ENCODE measurements around the gene SPIRE2. TPM values are rescaled to one million over a fixed set of nuclear protein-coding genes. Genes with fewer than 3 reads are reported as not detected.

Gene SPIRE2
- total and polyA plus RNA-seq, 2 donors (not counting 1 experiment from before 2014, with no cell fraction given): 0.98 to 2.0 TPM

DNA sequence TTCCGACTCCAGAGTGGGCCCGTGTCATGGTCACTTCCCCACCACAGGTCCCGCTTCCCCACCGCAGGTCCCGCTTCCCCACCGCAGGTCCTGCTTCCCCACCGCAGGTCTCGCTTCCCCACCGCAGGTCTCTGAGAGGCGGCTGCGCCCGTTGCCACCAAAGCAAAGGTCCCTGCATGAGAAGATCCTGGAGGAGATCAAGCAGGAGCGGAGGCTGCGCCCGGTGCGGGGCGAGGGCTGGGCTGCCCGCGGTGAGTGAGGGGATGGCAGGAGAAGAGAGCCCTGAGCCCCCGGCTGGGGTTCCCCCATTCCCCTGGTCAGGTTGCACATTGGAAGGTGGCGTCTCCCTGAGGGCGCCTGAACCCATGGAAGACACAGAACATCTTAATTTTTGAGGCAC is 27.7 kb downstream of the SPIRE2 start:
- Histone ChIP-seq H3K4me3 (ENCODE audit: control extremely low read depth in 1 of 5, extremely low read depth in 1 of 5, insufficient read depth in 1 of 5, low read depth in 2 of 5, low read length in 4 of 5) (no peak overlapping the region), H3K4me2 (replicated peaks; ENCODE audit: low read depth, low read length, poor library complexity, severe bottlenecking) (no peak overlapping the region), H4K20me1 (ENCODE audit: control insufficient read depth, insufficient read depth, low read length, poor library complexity, severe bottlenecking) (no peaks in the 10 kb centered on the region), H3K4me1 (ENCODE audit: control insufficient read depth in 2 of 2, insufficient read depth in 2 of 2, low read length in 2 of 2) (peaks cover 0 to 7% of the 10 kb centered on the region in 2 donors), H3K27ac (ENCODE audit: low read length in 2 of 2) (no peak overlapping the region), H2AFZ (ENCODE audit: insufficient read depth, low read depth, low read length, poor library complexity, severe bottlenecking) (no peak overlapping the region), H3K36me3 (replicated peaks in 1 of 2; ENCODE audit: control extremely low read depth in 1 of 2, control insufficient read depth in 1 of 2, extremely low read depth in 1 of 2, insufficient read depth in 2 of 2, low read length in 1 of 2) (no peaks in the 10 kb centered on the region), H3K79me2 (ENCODE audit: control insufficient read depth, insufficient read depth, low read length) (no peaks in the 10 kb centered on the region), H3K9ac (ENCODE audit: low read length) (no peak overlapping the region), H3K9me3 (ENCODE audit: control extremely low read depth in 1 of 3, control insufficient read depth in 2 of 3, insufficient read depth in 1 of 3, low read length in 2 of 3) (no peaks in the 10 kb centered on the region), H3K27me3 (replicated peaks in 1 of 4; ENCODE audit: control extremely low read depth in 1 of 4, control insufficient read depth in 3 of 4, insufficient read depth in 4 of 4, low read length in 3 of 4) (peaks cover 0 to 4% (median 0%) of the 10 kb centered on the region in 4 experiments)
- TF ChIP-seq EZH2 (IDR thresholded peaks at IDR 0.05; ENCODE audit: borderline replicate concordance, insufficient read depth, low read depth, low read length, poor library complexity, severe bottlenecking): no peak
- TF ChIP-seq, protein P1, sequence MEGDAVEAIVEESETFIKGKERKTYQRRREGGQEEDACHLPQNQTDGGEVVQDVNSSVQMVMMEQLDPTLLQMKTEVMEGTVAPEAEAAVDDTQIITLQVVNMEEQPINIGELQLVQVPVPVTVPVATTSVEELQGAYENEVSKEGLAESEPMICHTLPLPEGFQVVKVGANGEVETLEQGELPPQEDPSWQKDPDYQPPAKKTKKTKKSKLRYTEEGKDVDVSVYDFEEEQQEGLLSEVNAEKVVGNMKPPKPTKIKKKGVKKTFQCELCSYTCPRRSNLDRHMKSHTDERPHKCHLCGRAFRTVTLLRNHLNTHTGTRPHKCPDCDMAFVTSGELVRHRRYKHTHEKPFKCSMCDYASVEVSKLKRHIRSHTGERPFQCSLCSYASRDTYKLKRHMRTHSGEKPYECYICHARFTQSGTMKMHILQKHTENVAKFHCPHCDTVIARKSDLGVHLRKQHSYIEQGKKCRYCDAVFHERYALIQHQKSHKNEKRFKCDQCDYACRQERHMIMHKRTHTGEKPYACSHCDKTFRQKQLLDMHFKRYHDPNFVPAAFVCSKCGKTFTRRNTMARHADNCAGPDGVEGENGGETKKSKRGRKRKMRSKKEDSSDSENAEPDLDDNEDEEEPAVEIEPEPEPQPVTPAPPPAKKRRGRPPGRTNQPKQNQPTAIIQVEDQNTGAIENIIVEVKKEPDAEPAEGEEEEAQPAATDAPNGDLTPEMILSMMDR (IDR thresholded peaks at IDR 0.05): no peak
- no peaks in the 10 kb centered on the region for H3K9me3 Mint-ChIP-seq (ENCODE audit: insufficient read depth)
- intact Hi-C loops (cut with micrococcal nuclease): no loop called here
- ChIA-PET POLR2A (no interaction called here), CTCF (no interaction called here)
- no peak for DNase-seq
- 89% methylated on average over 12 of the region's 22 CpGs for WGBS (ENCODE audit: insufficient coverage)
- no peak overlapping the region for H3K27ac Mint-ChIP-seq
- H3K4me3 Mint-ChIP-seq: no peak overlapping the region
- no peaks in the 10 kb centered on the region for H3K27me3 Mint-ChIP-seq
- no peak for ATAC-seq (ENCODE audit: low read depth)
- H3K4me1 Mint-ChIP-seq: peaks cover 3% of the 10 kb centered on the region

DNA sequence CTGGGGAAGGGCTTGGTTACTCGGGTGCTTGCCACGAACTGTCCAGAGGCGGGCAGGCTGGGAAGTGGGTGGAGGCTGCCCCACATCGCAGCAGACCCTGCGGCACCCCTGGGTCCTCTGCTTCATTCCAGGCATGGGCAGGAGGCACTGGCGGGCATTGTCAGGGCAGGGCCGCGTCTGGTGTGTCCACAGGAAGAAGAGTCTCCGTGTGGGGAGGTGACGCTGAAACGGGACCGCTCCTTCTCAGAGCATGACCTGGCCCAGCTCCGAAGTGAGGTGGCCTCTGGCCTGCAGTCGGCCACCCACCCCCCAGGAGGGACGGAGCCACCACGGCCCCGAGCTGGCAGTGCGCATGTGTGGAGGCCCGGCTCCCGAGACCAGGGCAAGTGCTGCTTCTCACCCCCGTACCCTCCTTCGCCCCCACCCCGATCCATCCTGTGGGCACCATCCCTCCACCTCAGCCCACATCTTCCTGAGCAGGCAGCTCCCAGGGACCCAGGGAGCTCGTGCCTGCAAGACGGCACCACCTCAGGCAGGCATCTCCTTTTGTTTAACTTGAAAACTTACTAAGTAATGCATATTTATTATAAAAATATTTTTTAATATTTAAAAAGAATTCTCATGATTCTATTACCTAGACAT is 30.8 kb downstream of the SPIRE2 start:
- H4K20me1 ChIP-seq (ENCODE audit: control insufficient read depth, insufficient read depth, low read length, poor library complexity, severe bottlenecking): no peaks in the 10 kb centered on the region
- H3K27ac ChIP-seq (ENCODE audit: low read length in 2 of 2): no peak overlapping the region
- H3K9me3 ChIP-seq (ENCODE audit: control extremely low read depth in 1 of 3, control insufficient read depth in 2 of 3, insufficient read depth in 1 of 3, low read length in 2 of 3): no peaks in the 10 kb centered on the region
- ChIA-PET CTCF (interaction anchor here (0.6 to 6.1 kb wide), 12 partner anchors 13 to 159 kb away, joined by 3 to 105 read pairs (median 8); partner anchors contain the start of gene TCF25), POLR2A (no interaction called here)
- TF ChIP-seq, protein P1 (IDR thresholded peaks at IDR 0.05): no peak
- no peak for TF ChIP-seq EZH2 (IDR thresholded peaks at IDR 0.05; ENCODE audit: borderline replicate concordance, insufficient read depth, low read depth, low read length, poor library complexity, severe bottlenecking)
- H2AFZ ChIP-seq (ENCODE audit: insufficient read depth, low read depth, low read length, poor library complexity, severe bottlenecking): no peak overlapping the region
- peaks cover 20% of the 10 kb centered on the region for H3K4me1 Mint-ChIP-seq
- no peak overlapping the region for H3K4me3 Mint-ChIP-seq
- H3K27ac Mint-ChIP-seq: no peak overlapping the region
- no peaks in the 10 kb centered on the region for H3K36me3 ChIP-seq (replicated peaks in 1 of 2; ENCODE audit: control extremely low read depth in 1 of 2, control insufficient read depth in 1 of 2, extremely low read depth in 1 of 2, insufficient read depth in 2 of 2, low read length in 1 of 2)
- no peaks in the 10 kb centered on the region for H3K79me2 ChIP-seq (ENCODE audit: control insufficient read depth, insufficient read depth, low read length)
- no peak overlapping the region for H3K4me3 ChIP-seq (ENCODE audit: control extremely low read depth in 1 of 5, extremely low read depth in 1 of 5, insufficient read depth in 1 of 5, low read depth in 2 of 5, low read length in 4 of 5)
- WGBS (ENCODE audit: insufficient coverage): 93% methylated on average over 22 of the region's 25 CpGs
- intact Hi-C loops (cut with micrococcal nuclease): no loop called here
- no peak for DNase-seq
- no peaks in the 10 kb centered on the region for H3K9me3 Mint-ChIP-seq (ENCODE audit: insufficient read depth)
- H3K27me3 ChIP-seq (replicated peaks in 1 of 4; ENCODE audit: control extremely low read depth in 1 of 4, control insufficient read depth in 3 of 4, insufficient read depth in 4 of 4, low read length in 3 of 4): peaks cover 0 to 4% (median 0%) of the 10 kb centered on the region in 4 experiments
- H3K4me2 ChIP-seq (replicated peaks; ENCODE audit: low read depth, low read length, poor library complexity, severe bottlenecking): no peak overlapping the region
- ATAC-seq (ENCODE audit: low read depth): no peak
- no peak overlapping the region for H3K9ac ChIP-seq (ENCODE audit: low read length)
- no peaks in the 10 kb centered on the region for H3K27me3 Mint-ChIP-seq
- peaks cover 11 to 24% of the 10 kb centered on the region in 2 donors for H3K4me1 ChIP-seq (ENCODE audit: control insufficient read depth in 2 of 2, insufficient read depth in 2 of 2, low read length in 2 of 2)
